HG03439 (cell line): ENCODE data around the gene ADAP2.
A peak's percentile ranks its signal among the peaks of the same experiment; 100 is the strongest.

ENCODE experiments used
- ATAC-seq: cut with Tn5 transposase; IDR thresholded peaks from one replicate; pipeline ENCODE4 v1.9.1; 2021; ENCODE audit warnings: mild to moderate bottlenecking, moderate library complexity; ENCODE audit not compliant: unreplicated experiment

Gene ADAP2

GRCh38 chr17:31008374-31009041 lies 86.8 kb downstream of the ADAP2 start:
- ATAC-seq = peak; percentile 62
